ENCODE data around the gene C19orf33. TPM values are rescaled to one million over a fixed set of nuclear protein-coding genes. Genes with fewer than 3 reads are reported as not detected.
"Not testable (repeated sequence)": the region's sequence is repeated elsewhere in the genome, so short reads cannot be mapped to it uniquely, and the experiment has no call there.

C19orf33 gene
- total RNA-seq (2014; rRNA removed; shearing (Covaris generic)) = not detected in 2 replicates

- Histone ChIP-seq H3K4me3 (no peak within 1 kb of the TSS), H3K4me1 (replicated peaks) (peaks cover 26% of the 10 kb centered on the region), H3K27me3 (replicated peaks) (no peaks in the 10 kb centered on the region), H3K36me3 (peaks cover 25% of the 10 kb centered on the region), H3K9me3 (replicated peaks) (no peaks in the 10 kb centered on the region), H3K27ac (no peak within 1 kb of the TSS)
- DNase-seq (ENCODE audit: low read depth in 1 of 2, low spot score in 2 of 2) = no peak
Measured at GRCh38 chr19:38303517-38304351, at the start of gene C19orf33. TSS of gene C19orf33 (plus strand) at chr19:38304251. CDS start at chr19:38304262, 11 bp downstream.

- no peak overlapping the region for H3K27ac ChIP-seq
- H3K4me1 ChIP-seq (replicated peaks) = peaks cover 39% of the 10 kb centered on the region
- H3K27me3 ChIP-seq (replicated peaks) = peaks cover 9% of the 10 kb centered on the region; the same call in 1 of the 2 replicates
- H3K4me3 ChIP-seq = peak overlapping the region; percentile 31; the same call in 1 of the 2 replicates
- no peaks in the 10 kb centered on the region for H3K9me3 ChIP-seq (replicated peaks)
- H3K36me3 ChIP-seq = no peaks in the 10 kb centered on the region
- DNase-seq (ENCODE audit: low read depth in 1 of 2, low spot score in 2 of 2) = no peak
Measured at GRCh38 chr19:38255383-38256014, 48.6 kb upstream of the C19orf33 start.

DNA sequence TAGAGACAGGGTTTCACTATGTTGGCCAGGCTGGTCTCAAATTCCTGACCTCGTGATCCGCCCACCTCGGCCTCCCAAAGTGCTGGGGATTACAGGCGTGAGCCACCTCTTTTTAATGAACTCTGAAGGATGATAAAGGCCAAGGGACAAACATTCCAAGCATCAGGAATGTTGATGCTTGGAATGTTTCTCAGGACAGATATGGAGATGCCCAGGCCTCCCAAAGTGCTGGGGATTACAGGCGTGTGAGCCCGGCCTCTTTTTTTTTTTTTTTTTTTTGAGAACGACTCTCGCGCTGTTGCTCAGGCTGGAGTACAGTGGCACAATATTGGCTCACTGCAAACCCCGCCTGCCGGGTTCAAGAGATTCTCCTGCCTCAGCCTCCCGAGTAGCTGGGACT is 42.1 kb upstream of the C19orf33 start:
- H3K4me3 ChIP-seq; H3K36me3 ChIP-seq; H3K9me3 ChIP-seq (replicated peaks); H3K27me3 ChIP-seq (replicated peaks); DNase-seq (ENCODE audit: low read depth in 1 of 2, low spot score in 2 of 2); H3K27ac ChIP-seq: not testable (repeated sequence)
- H3K4me1 ChIP-seq (replicated peaks) = peaks cover 12% of the 10 kb centered on the region

- Histone ChIP-seq H3K27me3 (replicated peaks) (no peaks in the 10 kb centered on the region), H3K9me3 (replicated peaks) (no peaks in the 10 kb centered on the region), H3K4me3 (no peak overlapping the region), H3K27ac (no peak overlapping the region), H3K4me1 (replicated peaks) (peaks cover 15% of the 10 kb centered on the region), H3K36me3 (no peaks in the 10 kb centered on the region)
- no peak for DNase-seq (ENCODE audit: low read depth in 1 of 2, low spot score in 2 of 2)
Measured at GRCh38 chr19:38262585-38263268, 41.3 kb upstream of the C19orf33 start.

DNA sequence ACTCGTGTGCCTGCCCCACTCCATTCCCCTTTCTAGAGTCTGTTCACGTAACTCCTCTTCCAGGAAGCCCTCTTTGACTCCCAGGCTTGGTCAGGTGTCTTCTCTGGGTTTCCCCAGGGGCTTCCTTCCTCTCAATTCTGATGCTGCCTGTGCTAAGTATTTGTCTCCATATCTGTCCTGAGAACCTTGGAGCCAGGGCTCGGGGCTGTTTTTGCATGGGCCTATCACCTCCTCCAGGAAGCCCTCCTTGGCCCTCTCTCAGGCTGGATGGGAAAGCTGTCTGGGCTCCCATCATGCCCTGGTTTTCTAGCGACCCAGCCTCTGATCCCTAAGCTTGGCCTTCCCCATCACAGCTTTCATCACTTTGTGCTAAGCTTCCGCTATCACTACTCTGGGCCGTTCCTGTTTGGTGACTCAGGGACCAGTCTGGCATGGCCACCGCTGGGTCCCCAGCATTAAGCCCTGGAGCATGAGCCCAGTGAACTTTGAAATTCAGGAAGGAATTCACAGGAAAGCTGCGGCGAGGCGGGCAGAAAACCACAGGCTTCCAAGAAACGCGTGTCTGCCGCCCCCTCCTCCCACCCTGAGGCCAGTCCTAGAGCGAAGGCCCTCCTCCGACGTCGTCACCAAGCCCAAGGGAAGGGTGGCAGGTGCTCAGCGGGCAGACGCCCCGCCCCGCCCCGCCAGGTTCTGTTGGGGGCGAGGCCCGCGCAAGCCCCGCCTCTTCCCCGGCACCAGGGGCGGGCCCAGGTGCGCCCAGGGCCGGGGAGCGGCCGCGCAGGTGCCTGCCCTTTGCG is 40.2 kb upstream of the C19orf33 start:
- Histone ChIP-seq H3K27ac (no peak overlapping the region), H3K9me3 (replicated peaks) (no peaks in the 10 kb centered on the region), H3K27me3 (replicated peaks) (no peaks in the 10 kb centered on the region), H3K4me3 (no peak overlapping the region), H3K4me1 (replicated peaks) (peaks cover 15% of the 10 kb centered on the region), H3K36me3 (no peaks in the 10 kb centered on the region)
- DNase-seq (ENCODE audit: low read depth in 1 of 2, low spot score in 2 of 2) = no peak

DNA sequence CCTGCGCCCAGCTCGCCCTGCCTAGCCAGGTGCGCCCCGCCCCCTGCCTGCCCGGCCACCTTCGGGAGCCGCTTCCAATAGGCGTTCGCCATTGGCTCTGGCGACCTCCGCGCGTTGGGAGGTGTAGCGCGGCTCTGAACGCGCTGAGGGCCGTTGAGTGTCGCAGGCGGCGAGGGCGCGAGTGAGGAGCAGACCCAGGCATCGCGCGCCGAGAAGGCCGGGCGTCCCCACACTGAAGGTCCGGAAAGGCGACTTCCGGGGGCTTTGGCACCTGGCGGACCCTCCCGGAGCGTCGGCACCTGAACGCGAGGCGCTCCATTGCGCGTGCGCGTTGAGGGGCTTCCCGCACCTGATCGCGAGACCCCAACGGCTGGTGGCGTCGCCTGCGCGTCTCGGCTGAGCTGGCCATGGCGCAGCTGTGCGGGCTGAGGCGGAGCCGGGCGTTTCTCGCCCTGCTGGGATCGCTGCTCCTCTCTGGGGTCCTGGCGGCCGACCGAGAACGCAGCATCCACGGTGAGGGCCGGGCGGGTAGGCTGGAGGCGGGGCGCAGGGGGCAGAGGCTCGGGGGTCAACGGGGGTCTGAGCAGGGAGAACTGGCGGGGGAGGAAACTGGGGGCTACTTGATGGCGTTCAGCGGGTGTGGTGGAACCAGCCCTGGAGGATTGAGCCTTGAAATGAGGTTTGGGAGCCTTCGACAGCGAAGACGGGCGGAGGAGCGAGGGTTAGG is 39.4 kb upstream of the C19orf33 start, which contains the start of gene SPINT2:
SPINT2 (plus strand) TSS at position 88 of the 727 bp plus-strand sequence; CDS start at position 408, 320 bp downstream.
- no peak for DNase-seq (ENCODE audit: low read depth in 1 of 2, low spot score in 2 of 2)
- Histone ChIP-seq H3K9me3 (replicated peaks) (no peaks in the 10 kb centered on the region), H3K27me3 (replicated peaks) (no peaks in the 10 kb centered on the region)

DNA sequence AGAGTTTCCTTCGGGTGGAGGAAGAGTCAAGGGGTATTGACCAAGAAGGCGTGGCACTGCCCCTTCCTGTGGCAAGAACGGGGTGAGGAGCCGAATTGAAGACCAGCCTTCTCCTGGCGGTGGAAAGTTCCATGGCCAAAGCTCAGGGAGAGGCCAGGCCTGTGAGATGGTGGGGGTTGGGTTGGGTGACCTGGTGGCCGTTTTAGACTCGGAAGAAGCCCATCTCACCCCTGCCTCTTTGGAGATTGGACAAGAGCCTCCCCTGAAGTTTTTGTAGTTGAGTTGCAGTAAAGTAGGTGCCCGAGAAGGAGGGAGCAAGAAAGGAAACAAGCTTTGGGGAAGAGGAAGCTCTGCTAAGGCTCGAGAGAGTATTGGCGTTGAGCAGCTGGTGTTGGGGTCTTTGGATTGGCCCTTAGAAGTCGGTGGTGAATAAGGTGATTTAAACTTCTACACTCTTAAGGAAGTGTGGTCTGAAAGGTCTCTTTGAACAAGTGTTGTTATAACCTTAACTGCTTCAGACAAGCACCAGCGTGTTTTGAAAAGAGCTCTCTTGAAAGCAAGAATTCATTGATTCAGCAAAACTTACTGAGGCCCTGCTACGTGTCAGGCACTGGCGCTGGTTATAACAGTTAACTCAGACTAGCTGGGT is 38.7 kb upstream of the C19orf33 start:
- H3K27ac ChIP-seq = no peak overlapping the region
- DNase-seq (ENCODE audit: low read depth in 1 of 2, low spot score in 2 of 2) = no peak
- H3K27me3 ChIP-seq (replicated peaks) = no peaks in the 10 kb centered on the region
- peaks cover 21% of the 10 kb centered on the region for H3K4me1 ChIP-seq (replicated peaks)
- H3K4me3 ChIP-seq = no peak overlapping the region
- no peaks in the 10 kb centered on the region for H3K9me3 ChIP-seq (replicated peaks)
- H3K36me3 ChIP-seq = no peaks in the 10 kb centered on the region

More for the DNA sequence above, 39.4 kb upstream of the C19orf33 start, which contains the start of gene SPINT2:
- Histone ChIP-seq H3K27ac (no peak within 1 kb of the TSS), H3K36me3 (no peaks in the 10 kb centered on the region), H3K4me1 (replicated peaks) (peaks cover 15% of the 10 kb centered on the region), H3K4me3 (no peak within 1 kb of the TSS)

GRCh38 chr19:38265921-38266429 is 38.1 kb upstream of the C19orf33 start:
- H3K4me3 ChIP-seq = no peak overlapping the region
- no peaks in the 10 kb centered on the region for H3K36me3 ChIP-seq
- no peak for DNase-seq (ENCODE audit: low read depth in 1 of 2, low spot score in 2 of 2)
- H3K9me3 ChIP-seq (replicated peaks) = no peaks in the 10 kb centered on the region
- H3K4me1 ChIP-seq (replicated peaks) = peaks cover 25% of the 10 kb centered on the region
- H3K27ac ChIP-seq = no peak overlapping the region
- no peaks in the 10 kb centered on the region for H3K27me3 ChIP-seq (replicated peaks)

DNA sequence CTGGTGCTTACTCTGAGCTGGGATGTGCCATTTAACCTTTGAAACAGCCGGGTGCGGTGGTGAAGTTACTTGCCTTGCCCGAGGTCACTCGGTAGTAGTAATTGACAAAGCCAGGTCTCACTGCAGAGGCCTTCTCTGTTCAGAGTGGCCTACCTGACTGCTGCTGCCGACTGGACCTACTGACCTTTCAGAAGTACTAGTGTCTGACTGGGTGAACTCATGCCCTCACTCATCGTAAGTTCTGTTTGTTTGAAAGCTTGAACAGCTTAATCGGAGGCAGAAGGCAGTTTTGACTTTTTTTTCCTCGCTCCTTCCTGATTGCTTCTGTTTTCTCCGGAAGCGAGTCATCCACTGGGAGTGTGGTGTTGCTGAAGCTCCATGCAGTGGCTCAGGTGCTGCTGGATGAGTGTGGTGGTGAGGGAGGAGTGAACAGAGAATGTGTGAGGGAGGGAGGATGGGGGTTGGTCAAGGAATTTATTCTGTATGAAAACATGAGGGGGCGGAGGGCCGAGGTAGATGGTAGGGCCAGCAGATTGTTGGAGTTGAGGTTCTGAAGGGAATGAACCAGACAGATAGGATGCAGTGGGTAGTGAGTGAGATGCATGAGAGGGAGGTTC is 37.0 kb upstream of the C19orf33 start:
- no peaks in the 10 kb centered on the region for H3K9me3 ChIP-seq (replicated peaks)
- DNase-seq (ENCODE audit: low read depth in 1 of 2, low spot score in 2 of 2) = no peak
- H3K27me3 ChIP-seq (replicated peaks) = no peaks in the 10 kb centered on the region
- H3K27ac ChIP-seq = no peak overlapping the region
- H3K36me3 ChIP-seq = no peaks in the 10 kb centered on the region
- no peak overlapping the region for H3K4me3 ChIP-seq
- peaks cover 25% of the 10 kb centered on the region for H3K4me1 ChIP-seq (replicated peaks)

DNA sequence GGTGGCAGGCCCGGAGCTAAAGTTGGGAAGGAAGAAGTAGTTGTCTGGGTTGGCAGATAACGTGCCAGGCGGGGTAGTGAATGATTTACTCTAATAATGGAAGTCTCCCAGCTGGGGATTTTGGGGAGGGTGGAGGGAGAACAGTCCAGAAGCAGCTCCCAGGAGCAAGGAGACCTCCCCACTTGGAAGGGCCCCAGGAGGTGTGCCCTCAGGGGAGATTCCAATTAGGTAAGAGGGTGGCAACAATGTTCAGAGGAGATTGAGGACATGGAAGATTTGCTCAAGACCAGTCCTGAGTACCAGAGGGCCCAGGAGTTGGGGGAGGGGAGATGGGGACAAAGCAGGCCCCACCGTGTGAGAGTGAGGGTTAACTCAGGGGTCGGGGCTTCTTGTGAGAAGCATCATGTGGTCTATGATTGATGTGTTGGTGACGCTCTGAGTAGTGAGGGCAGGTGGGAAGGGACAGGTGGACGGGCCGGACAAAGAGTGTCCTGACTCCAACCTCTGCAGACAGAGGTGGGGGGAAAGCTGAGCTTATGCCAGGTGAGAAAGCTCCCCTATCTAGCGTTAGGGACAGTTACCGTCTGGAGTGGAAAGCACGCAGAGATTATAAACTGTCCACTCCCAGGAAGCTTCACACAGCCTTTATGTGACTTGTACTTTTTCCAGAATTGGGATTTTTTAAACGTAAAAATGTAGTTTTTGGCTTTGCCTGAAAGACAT is 36.1 kb upstream of the C19orf33 start:
- no peaks in the 10 kb centered on the region for H3K27me3 ChIP-seq (replicated peaks)
- peaks cover 25% of the 10 kb centered on the region for H3K4me1 ChIP-seq (replicated peaks)
- no peak for DNase-seq (ENCODE audit: low read depth in 1 of 2, low spot score in 2 of 2)
- no peaks in the 10 kb centered on the region for H3K9me3 ChIP-seq (replicated peaks)
- H3K4me3 ChIP-seq = no peak overlapping the region
- H3K36me3 ChIP-seq = no peaks in the 10 kb centered on the region
- no peak overlapping the region for H3K27ac ChIP-seq

DNA sequence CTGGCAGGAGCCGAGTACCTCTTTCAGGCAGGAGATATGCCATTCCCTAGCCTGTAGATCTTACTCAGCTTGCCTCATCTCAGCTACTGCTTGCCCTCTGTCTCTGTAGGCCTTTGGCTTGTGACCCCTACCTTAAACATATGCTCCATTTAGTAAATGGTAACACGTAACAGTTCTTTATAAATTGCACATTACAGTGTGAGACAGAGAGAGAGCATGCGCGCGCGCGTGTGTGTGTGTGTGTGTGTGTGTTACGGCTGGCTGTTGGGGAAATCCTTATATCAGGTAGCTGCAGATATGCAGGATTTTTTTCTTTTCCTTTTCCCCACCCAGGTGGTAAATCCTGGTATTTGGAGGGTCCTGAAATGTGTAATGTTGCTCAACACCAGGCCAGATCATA is 35.5 kb upstream of the C19orf33 start:
- DNase-seq (ENCODE audit: low read depth in 1 of 2, low spot score in 2 of 2) = no peak

More for the DNA sequence above, 35.5 kb upstream of the C19orf33 start:
- H3K36me3 ChIP-seq = no peaks in the 10 kb centered on the region
- H3K4me1 ChIP-seq (replicated peaks) = peaks cover 25% of the 10 kb centered on the region
- H3K4me3 ChIP-seq = no peak overlapping the region
- no peak overlapping the region for H3K27ac ChIP-seq
- H3K9me3 ChIP-seq (replicated peaks) = no peaks in the 10 kb centered on the region
- H3K27me3 ChIP-seq (replicated peaks) = no peaks in the 10 kb centered on the region
